ENCODE results near the gene L1TD1. TPM values are rescaled to one million over a fixed set of nuclear protein-coding genes. Genes with fewer than 3 reads are reported as not detected.
"Not testable (repeated sequence)": the region's sequence is repeated elsewhere in the genome, so short reads cannot be mapped to it uniquely, and the experiment has no call there.

L1TD1 gene
- total RNA-seq, 1 experiment from 2014 or later = 0.20 TPM

DNA sequence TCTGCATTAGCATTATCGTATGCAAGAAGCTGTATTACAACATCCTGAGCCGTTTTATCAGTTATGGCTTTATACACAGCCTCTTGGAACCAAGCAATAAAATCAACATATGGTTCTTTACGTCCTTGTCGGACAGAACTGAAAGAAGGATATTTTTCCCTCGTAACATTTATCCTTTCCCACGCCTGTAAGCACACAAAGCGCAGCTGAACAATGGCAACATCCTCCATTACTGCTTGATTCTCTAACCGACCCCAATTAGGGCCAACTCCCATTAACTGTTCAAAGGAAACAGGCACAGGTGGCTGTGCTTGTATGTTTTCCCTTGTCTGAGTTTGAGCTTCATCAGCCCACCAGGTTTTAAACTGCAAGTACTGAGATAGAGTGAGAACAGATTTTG is 12.5 kb upstream of the L1TD1 start:
- DNase-seq (ENCODE audit: low read depth, low spot score); CTCF ChIA-PET; H3K4me3 ChIP-seq (replicated peaks in 1 of 2; ENCODE audit: low read depth in 1 of 2, low read length in 2 of 2); intact Hi-C loops (cut with micrococcal nuclease); H2AFZ ChIP-seq (ENCODE audit: low read depth, low read length, poor library complexity, severe bottlenecking); H3K4me2 ChIP-seq (ENCODE audit: low read length); H3K9me2 ChIP-seq (ENCODE audit: insufficient read depth); BruUV-seq (replicated peaks); ATAC-seq; H3K79me2 ChIP-seq (ENCODE audit: insufficient read depth, low read length); H3K36me3 ChIP-seq (ENCODE audit: control insufficient read depth in 1 of 2, insufficient read depth in 2 of 2, low read length in 2 of 2); H3K4me1 ChIP-seq (ENCODE audit: control insufficient read depth in 1 of 2, insufficient read depth in 2 of 2, low read length in 2 of 2); H3K27me3 ChIP-seq (ENCODE audit: insufficient read depth, low read length); H4K20me1 ChIP-seq (ENCODE audit: insufficient read depth); POLR2A ChIA-PET; RAD21 ChIA-PET (ENCODE audit: low non-redundant PET in 1 of 2, low total read pairs in 2 of 2, uncharacterized antibody in 2 of 2, unreplicated experiment in 2 of 2); H3K27ac ChIP-seq (ENCODE audit: low read depth, low read length); H3K9me3 ChIP-seq (ENCODE audit: control insufficient read depth in 1 of 2, insufficient read depth in 1 of 2, low read depth in 1 of 2, low read length in 2 of 2); H3K9ac ChIP-seq (ENCODE audit: low read length): not testable (repeated sequence)

DNA sequence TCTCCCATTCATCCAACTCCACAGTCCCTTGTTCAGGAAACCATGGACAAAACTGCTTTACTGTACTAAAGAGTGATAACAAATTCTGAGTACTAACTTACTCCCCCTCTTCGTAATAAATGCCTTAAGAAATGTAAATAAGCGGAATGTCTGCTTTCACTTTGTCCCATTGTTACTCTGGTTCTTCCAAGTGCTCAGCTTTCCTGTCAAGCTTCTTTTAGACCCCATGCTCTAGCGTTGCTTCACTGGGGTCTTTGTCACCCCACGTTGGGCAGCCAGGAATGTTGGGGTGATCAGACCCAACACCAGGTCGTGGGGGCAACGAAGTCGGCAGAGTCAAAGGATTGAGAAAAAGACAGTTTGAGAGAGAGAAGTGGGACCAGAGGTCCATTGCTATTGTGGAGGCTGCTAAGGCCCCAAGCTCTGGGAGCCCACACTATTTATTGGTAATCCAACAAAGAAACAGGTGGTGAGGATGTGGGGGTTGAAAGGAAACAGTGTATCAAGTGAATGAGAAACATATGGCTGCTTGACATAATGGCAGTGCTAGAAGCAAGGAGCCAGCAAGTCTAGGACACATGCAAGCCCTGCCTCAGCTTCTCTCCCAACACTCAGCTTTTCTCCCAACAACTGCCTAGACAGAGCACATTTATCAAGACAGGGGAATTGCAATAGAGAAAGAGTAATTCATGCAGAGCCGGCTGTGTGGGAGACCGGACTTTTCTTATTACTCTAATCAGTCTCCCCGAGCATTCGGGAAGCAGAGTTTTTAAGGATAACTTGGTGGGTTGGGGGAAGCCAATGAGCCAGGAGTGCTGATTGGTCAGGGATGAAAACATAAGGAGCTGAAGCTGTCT is 11.3 kb upstream of the L1TD1 start:
- intact Hi-C loops (cut with micrococcal nuclease); H3K9me2 ChIP-seq (ENCODE audit: insufficient read depth); BruUV-seq (replicated peaks); POLR2A ChIA-PET; H3K27ac ChIP-seq (ENCODE audit: low read depth, low read length); H4K20me1 ChIP-seq (ENCODE audit: insufficient read depth); H3K36me3 ChIP-seq (ENCODE audit: control insufficient read depth in 1 of 2, insufficient read depth in 2 of 2, low read length in 2 of 2); H3K27me3 ChIP-seq (ENCODE audit: insufficient read depth, low read length); H3K9ac ChIP-seq (ENCODE audit: low read length); RAD21 ChIA-PET (ENCODE audit: low non-redundant PET in 1 of 2, low total read pairs in 2 of 2, uncharacterized antibody in 2 of 2, unreplicated experiment in 2 of 2); H3K4me1 ChIP-seq (ENCODE audit: control insufficient read depth in 1 of 2, insufficient read depth in 2 of 2, low read length in 2 of 2); DNase-seq (ENCODE audit: low read depth, low spot score); ATAC-seq; H3K4me2 ChIP-seq (ENCODE audit: low read length); H3K4me3 ChIP-seq (replicated peaks in 1 of 2; ENCODE audit: low read depth in 1 of 2, low read length in 2 of 2); H3K9me3 ChIP-seq (ENCODE audit: control insufficient read depth in 1 of 2, insufficient read depth in 1 of 2, low read depth in 1 of 2, low read length in 2 of 2); H3K79me2 ChIP-seq (ENCODE audit: insufficient read depth, low read length); H2AFZ ChIP-seq (ENCODE audit: low read depth, low read length, poor library complexity, severe bottlenecking): not testable (repeated sequence)
- CTCF ChIA-PET = interaction anchor here (2.0 kb wide), 1 partner anchor 8 kb away, joined by 8 read pairs; no protein-coding TSS in a partner anchor

DNA sequence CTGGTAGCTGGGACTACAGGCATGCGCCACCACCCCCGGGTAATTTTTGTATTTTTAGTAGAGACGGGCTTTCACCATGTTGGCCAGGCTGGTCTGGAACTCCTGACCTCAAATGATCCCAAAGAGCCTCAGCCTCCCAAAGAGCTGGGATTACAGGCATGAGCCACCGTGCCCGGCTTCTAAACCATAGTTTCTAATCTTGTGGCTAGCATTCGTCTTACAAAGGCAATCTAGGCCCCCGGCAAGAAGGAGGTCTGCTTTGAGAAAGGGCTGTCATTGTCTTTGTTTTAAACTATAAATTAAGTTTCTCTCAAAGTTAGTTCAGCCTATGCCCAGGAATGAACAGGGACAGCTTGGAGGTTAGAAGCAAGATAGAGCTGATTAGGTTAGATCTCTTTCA is 10.3 kb upstream of the L1TD1 start:
- intact Hi-C loops (cut with micrococcal nuclease) = no loop called here
- Histone ChIP-seq H3K36me3 (ENCODE audit: control insufficient read depth in 1 of 2, insufficient read depth in 2 of 2, low read length in 2 of 2) (no peaks in the 10 kb centered on the region), H3K9ac (ENCODE audit: low read length) (no peak overlapping the region), H3K4me3 (replicated peaks in 1 of 2; ENCODE audit: low read depth in 1 of 2, low read length in 2 of 2) (no peak overlapping the region), H2AFZ (ENCODE audit: low read depth, low read length, poor library complexity, severe bottlenecking) (no peak overlapping the region), H3K4me2 (ENCODE audit: low read length) (no peak overlapping the region), H4K20me1 (ENCODE audit: insufficient read depth) (no peaks in the 10 kb centered on the region), H3K79me2 (ENCODE audit: insufficient read depth, low read length) (no peaks in the 10 kb centered on the region), H3K9me3 (ENCODE audit: control insufficient read depth in 1 of 2, insufficient read depth in 1 of 2, low read depth in 1 of 2, low read length in 2 of 2) (no peaks in the 10 kb centered on the region), H3K27me3 (ENCODE audit: insufficient read depth, low read length) (no peaks in the 10 kb centered on the region), H3K4me1 (ENCODE audit: control insufficient read depth in 1 of 2, insufficient read depth in 2 of 2, low read length in 2 of 2) (no peaks in the 10 kb centered on the region), H3K9me2 (ENCODE audit: insufficient read depth) (no peaks in the 10 kb centered on the region), H3K27ac (ENCODE audit: low read depth, low read length) (no peak overlapping the region)
- DNase-seq (ENCODE audit: low read depth, low spot score) = no peak
- ChIA-PET POLR2A (no interaction called here), CTCF (interaction anchor here (2.0 kb wide), 1 partner anchor 9 kb away, joined by 8 read pairs; no protein-coding TSS in a partner anchor), RAD21 (ENCODE audit: low non-redundant PET in 1 of 2, low total read pairs in 2 of 2, uncharacterized antibody in 2 of 2, unreplicated experiment in 2 of 2) (no interaction called here)
- no peak for TF ChIP-seq TCF7L2 (IDR thresholded peaks at IDR 0.05; ENCODE audit: borderline replicate concordance, extremely low read depth, insufficient read depth, insufficient read length)
- no peak for TF ChIP-seq ELF1 (IDR thresholded peaks at IDR 0.05; ENCODE audit: borderline replicate concordance, low read depth)
- no peak for TF ChIP-seq CEBPB (IDR thresholded peaks at IDR 0.05; ENCODE audit: low read depth)
- no peak for TF ChIP-seq ZNF274 (IDR thresholded peaks at IDR 0.05; ENCODE audit: low read depth, low read length)
- no peak for TF ChIP-seq EZH2 (IDR thresholded peaks at IDR 0.05)
- no peak for TF ChIP-seq POLR2AphosphoS5 (IDR thresholded peaks at IDR 0.05; ENCODE audit: low read depth, low read length)
- TF ChIP-seq, protein P1, sequence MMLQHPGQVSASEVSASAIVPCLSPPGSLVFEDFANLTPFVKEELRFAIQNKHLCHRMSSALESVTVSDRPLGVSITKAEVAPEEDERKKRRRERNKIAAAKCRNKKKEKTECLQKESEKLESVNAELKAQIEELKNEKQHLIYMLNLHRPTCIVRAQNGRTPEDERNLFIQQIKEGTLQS (IDR thresholded peaks at IDR 0.05) = no peak
- TF ChIP-seq RAD21 (IDR thresholded peaks at IDR 0.05; ENCODE audit: low read depth) = no peak
- TF ChIP-seq SIN3A (IDR thresholded peaks at IDR 0.05; ENCODE audit: low read depth) = no peak
- TF ChIP-seq EGR1 (IDR thresholded peaks at IDR 0.05; ENCODE audit: low read depth) = no peak
- TF ChIP-seq, protein P2, sequence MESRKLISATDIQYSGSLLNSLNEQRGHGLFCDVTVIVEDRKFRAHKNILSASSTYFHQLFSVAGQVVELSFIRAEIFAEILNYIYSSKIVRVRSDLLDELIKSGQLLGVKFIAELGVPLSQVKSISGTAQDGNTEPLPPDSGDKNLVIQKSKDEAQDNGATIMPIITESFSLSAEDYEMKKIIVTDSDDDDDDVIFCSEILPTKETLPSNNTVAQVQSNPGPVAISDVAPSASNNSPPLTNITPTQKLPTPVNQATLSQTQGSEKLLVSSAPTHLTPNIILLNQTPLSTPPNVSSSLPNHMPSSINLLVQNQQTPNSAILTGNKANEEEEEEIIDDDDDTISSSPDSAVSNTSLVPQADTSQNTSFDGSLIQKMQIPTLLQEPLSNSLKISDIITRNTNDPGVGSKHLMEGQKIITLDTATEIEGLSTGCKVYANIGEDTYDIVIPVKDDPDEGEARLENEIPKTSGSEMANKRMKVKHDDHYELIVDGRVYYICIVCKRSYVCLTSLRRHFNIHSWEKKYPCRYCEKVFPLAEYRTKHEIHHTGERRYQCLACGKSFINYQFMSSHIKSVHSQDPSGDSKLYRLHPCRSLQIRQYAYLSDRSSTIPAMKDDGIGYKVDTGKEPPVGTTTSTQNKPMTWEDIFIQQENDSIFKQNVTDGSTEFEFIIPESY (IDR thresholded peaks at IDR 0.05; ENCODE audit: extremely low read depth, insufficient replicate concordance, low read length) = no peak
- BruUV-seq (replicated peaks) = no TSS peak
- ATAC-seq = no peak
